ENCODE data around the gene KBTBD4. TPM values are rescaled to one million over a fixed set of nuclear protein-coding genes. Genes with fewer than 3 reads are reported as not detected.

KBTBD4 gene
- total RNA-seq, 1 experiment from 2014 or later: 13.2 TPM

- no peaks in the 10 kb centered on the region for H3K36me3 ChIP-seq (ENCODE audit: control insufficient read depth in 1 of 2, insufficient read depth in 2 of 2, low read length in 2 of 2)
- no peak overlapping the region for H2AFZ ChIP-seq (ENCODE audit: low read depth, low read length, poor library complexity, severe bottlenecking)
- no peak overlapping the region for H3K4me2 ChIP-seq (ENCODE audit: low read length)
- intact Hi-C loops (cut with micrococcal nuclease): no loop called here
- RAD21 ChIA-PET (ENCODE audit: low non-redundant PET in 1 of 2, low total read pairs in 2 of 2, uncharacterized antibody in 2 of 2, unreplicated experiment in 2 of 2): no interaction called here
- H3K4me3 ChIP-seq (replicated peaks in 1 of 2; ENCODE audit: low read depth in 1 of 2, low read length in 2 of 2): no peak overlapping the region
- no peak overlapping the region for H3K27ac ChIP-seq (ENCODE audit: low read depth, low read length)
- H3K9me2 ChIP-seq (ENCODE audit: insufficient read depth): no peaks in the 10 kb centered on the region
- no peak for TF ChIP-seq EZH2 (IDR thresholded peaks at IDR 0.05)
- no peaks in the 10 kb centered on the region for H3K4me1 ChIP-seq (ENCODE audit: control insufficient read depth in 1 of 2, insufficient read depth in 2 of 2, low read length in 2 of 2)
- H3K79me2 ChIP-seq (ENCODE audit: insufficient read depth, low read length): no peaks in the 10 kb centered on the region
- BruUV-seq (replicated peaks): no TSS peak
- no peaks in the 10 kb centered on the region for H3K9me3 ChIP-seq (ENCODE audit: control insufficient read depth in 1 of 2, insufficient read depth in 1 of 2, low read depth in 1 of 2, low read length in 2 of 2)
- DNase-seq (ENCODE audit: low read depth, low spot score): no peak
- no peaks in the 10 kb centered on the region for H4K20me1 ChIP-seq (ENCODE audit: insufficient read depth)
- H3K9ac ChIP-seq (ENCODE audit: low read length): no peak overlapping the region
- POLR2A ChIA-PET: no interaction called here
- CTCF ChIA-PET: no interaction called here
- peaks cover 6% of the 10 kb centered on the region; the same call in 1 of the 2 replicates for H3K27me3 ChIP-seq (ENCODE audit: insufficient read depth, low read length)
- no peak for ATAC-seq
These were observed 11.4 kb upstream of the KBTBD4 start for GRCh38 chr11:47589977-47590861.

- H4K20me1 ChIP-seq (ENCODE audit: insufficient read depth): no peaks in the 10 kb centered on the region
- no peak overlapping the region for H3K9ac ChIP-seq (ENCODE audit: low read length)
- H3K4me2 ChIP-seq (ENCODE audit: low read length): no peak overlapping the region
- ATAC-seq (no peak), DNase-seq (ENCODE audit: low read depth, low spot score) (no peak)
- CTCF ChIA-PET: no interaction called here
- H3K9me2 ChIP-seq (ENCODE audit: insufficient read depth): no peaks in the 10 kb centered on the region
- intact Hi-C loops (cut with micrococcal nuclease): no loop called here
- POLR2A ChIA-PET: no interaction called here
- no peak overlapping the region for H3K4me3 ChIP-seq (replicated peaks in 1 of 2; ENCODE audit: low read depth in 1 of 2, low read length in 2 of 2)
- BruUV-seq (replicated peaks): no TSS peak
- no peaks in the 10 kb centered on the region for H3K9me3 ChIP-seq (ENCODE audit: control insufficient read depth in 1 of 2, insufficient read depth in 1 of 2, low read depth in 1 of 2, low read length in 2 of 2)
- no peak overlapping the region for H3K27ac ChIP-seq (ENCODE audit: low read depth, low read length)
- H3K4me1 ChIP-seq (ENCODE audit: control insufficient read depth in 1 of 2, insufficient read depth in 2 of 2, low read length in 2 of 2): no peaks in the 10 kb centered on the region
- H2AFZ ChIP-seq (ENCODE audit: low read depth, low read length, poor library complexity, severe bottlenecking): no peak overlapping the region
- RAD21 ChIA-PET (ENCODE audit: low non-redundant PET in 1 of 2, low total read pairs in 2 of 2, uncharacterized antibody in 2 of 2, unreplicated experiment in 2 of 2): no interaction called here
- H3K27me3 ChIP-seq (ENCODE audit: insufficient read depth, low read length): peaks cover 6% of the 10 kb centered on the region; the same call in 1 of the 2 replicates
- no peaks in the 10 kb centered on the region for H3K36me3 ChIP-seq (ENCODE audit: control insufficient read depth in 1 of 2, insufficient read depth in 2 of 2, low read length in 2 of 2)
- no peak for TF ChIP-seq ZBTB33 (IDR thresholded peaks at IDR 0.05; ENCODE audit: extremely low read depth, insufficient replicate concordance, low read length)
- TF ChIP-seq SIN3A (IDR thresholded peaks at IDR 0.05; ENCODE audit: low read depth): no peak
- TF ChIP-seq ATF3 (IDR thresholded peaks at IDR 0.05): no peak
- no peak for TF ChIP-seq YY1 (IDR thresholded peaks at IDR 0.05; ENCODE audit: extremely low read depth, insufficient replicate concordance, low read depth, low read length)
- H3K79me2 ChIP-seq (ENCODE audit: insufficient read depth, low read length): no peaks in the 10 kb centered on the region
These were observed 10.8 kb upstream of the KBTBD4 start for GRCh38 chr11:47589584-47589976.

Data from HCT116 (cell line).